Gastrocnemius medialis (tissue), 4 donors: Measurements from ENCODE around the gene THAP4. TPM values are rescaled to one million over a fixed set of nuclear protein-coding genes. Genes with fewer than 3 reads are reported as not detected.

Experiments used
- ATAC-seq, 2 donors: fragments of 150-250 bp; one replicate each; pipeline ENCODE4 v1.9.1; 2016
- DNase-seq, 2 donors: peaks; one replicate each; pipeline ENCODE4 v3.0.0-alpha.2; 2019
- H3K27ac ChIP-seq, 4 donors: fragments of 200-600 bp; sonication (generic); 1 replicate in 1 of 4; 2 replicates in 3 of 4; pipeline ENCODE4 v1.5.1; 2016 to 2018; ENCODE audit warnings: mild to moderate bottlenecking in 2 of 4, moderate library complexity in 1 of 4
- H3K27me3 ChIP-seq, 3 donors: fragments of 200-600 bp; sonication (generic) in 2 of 3; 1 replicate in 1 of 3; 2 replicates in 2 of 3; pipeline versions ENCODE4 v1.5.1 to v1.6.0; 2016 to 2019; ENCODE audit warnings: mild to moderate bottlenecking in 1 of 3, moderate library complexity in 1 of 3
- H3K36me3 ChIP-seq, 2 donors: fragments of 200-600 bp; sonication (generic) in 1 of 2; one replicate each; pipeline ENCODE4 v1.5.1; 2017 to 2018
- H3K4me1 ChIP-seq, 2 donors: fragments of 200-600 bp; sonication (generic) in 1 of 2; one replicate each; pipeline ENCODE4 v1.5.1; 2016 to 2017; ENCODE audit warnings: mild to moderate bottlenecking in 2 of 2
- H3K4me3 ChIP-seq, 4 donors: fragments of 200-600 bp; sonication (generic) in 3 of 4; 1 replicate in 1 of 4; 2 replicates in 3 of 4; pipeline ENCODE4 v1.5.1; 2016 to 2019; ENCODE audit warnings: mild to moderate bottlenecking in 2 of 4
- H3K9me3 ChIP-seq, 3 donors: fragments of 200-600 bp; sonication (generic) in 2 of 3; 1 replicate in 1 of 3; 2 replicates in 2 of 3; pipeline ENCODE4 v1.5.1; 2016 to 2019
- POLR2A ChIP-seq, 2 donors: fragments of 450-650 bp; IDR thresholded peaks; one replicate each; pipeline ENCODE4 v1.6.1; 2017; ENCODE audit warnings: antibody characterized with exemption in 2 of 2, mild to moderate bottlenecking in 2 of 2, moderate library complexity in 2 of 2
- in situ Hi-C, 4 donors: fragments of 200-750 bp; cut with MboI; loops; one replicate each; pipeline versions ENCODE4 v1.15.0 to v1.8.0; 2017; ENCODE audit warnings: low sequenced_read_pairs in 4 of 4
- intact Hi-C: fragments of 100-400 bp; cut with DNase I; formaldehyde crosslinking; loops from one replicate; pipeline ENCODE4 v1.15.1; 2023; ENCODE audit warnings: low total_unique reads
- total RNA-seq, 4 donors: library from RNA; depleted of rRNA; stranded (reverse); fragments of >200 nt; gene quantifications; one replicate each; pipeline versions ENCODE4 v1.1.0 to v1.2.3, GENCODE V29; 2016
- TF ChIP-seq, protein P1 (sequence below), 5 experiments: fragments of 450-650 bp in 3 of 5; fragments of 200-600 bp in 2 of 5; sonication (generic) in 2 of 5; IDR thresholded peaks in 4 of 5; conservative IDR thresholded peaks in 1 of 5; 1 replicate in 4 of 5; 2 replicates in 1 of 5; pipeline ENCODE4 v1.5.1; 2016 to 2019; ENCODE audit warnings: antibody characterized with exemption in 5 of 5, mild to moderate bottlenecking in 3 of 5, moderate library complexity in 3 of 5

Gene THAP4
- total RNA-seq, 4 donors from 2014 or later, result 71.3 to 83.3 (median 79.9) TPM

DNA sequence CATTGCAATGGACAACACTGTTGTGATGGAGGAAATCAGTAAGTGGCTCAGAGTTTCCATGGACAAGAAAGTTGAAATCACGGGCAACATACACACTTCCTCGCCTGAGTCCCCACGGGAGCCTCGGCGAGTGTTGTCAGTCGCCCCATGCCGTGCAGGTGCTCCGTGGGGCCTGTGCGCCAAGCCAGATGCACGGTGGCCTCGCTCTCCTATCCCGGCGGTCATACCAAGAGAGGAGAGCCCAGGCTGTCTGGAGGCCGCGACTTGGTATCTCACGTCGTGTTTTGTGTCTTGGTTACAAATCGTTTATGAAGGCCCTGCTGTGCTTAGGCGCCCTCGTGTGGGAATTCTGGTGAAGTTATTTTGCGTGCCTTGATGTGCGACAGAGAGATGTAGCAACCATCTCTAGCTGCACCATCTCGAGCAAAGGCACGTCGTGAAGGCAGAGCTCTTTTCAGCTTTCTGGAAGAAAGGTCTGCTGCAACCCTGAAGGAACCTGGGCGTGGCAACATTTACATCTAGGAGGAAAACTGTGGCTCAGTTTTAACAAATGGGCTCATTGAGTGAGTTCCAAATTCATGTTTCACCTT lies 22.3 kb upstream of the THAP4 start:
- Histone ChIP-seq H3K4me1 (no peaks in the 10 kb centered on the region), H3K4me3 (no peak overlapping the region), H3K36me3 (peaks cover 0 to 72% of the 10 kb centered on the region in 2 donors), H3K9me3 (no peaks in the 10 kb centered on the region), H3K27ac (no peak overlapping the region), H3K27me3 (no peaks in the 10 kb centered on the region)
- in situ Hi-C loops (no loop called here), intact Hi-C loops (loop anchor here (2.0 kb wide), 1 partner anchor 808 kb away; no protein-coding TSS in a partner anchor)
- peak; percentile 23 to 39 for ATAC-seq
- TF ChIP-seq, protein P1, sequence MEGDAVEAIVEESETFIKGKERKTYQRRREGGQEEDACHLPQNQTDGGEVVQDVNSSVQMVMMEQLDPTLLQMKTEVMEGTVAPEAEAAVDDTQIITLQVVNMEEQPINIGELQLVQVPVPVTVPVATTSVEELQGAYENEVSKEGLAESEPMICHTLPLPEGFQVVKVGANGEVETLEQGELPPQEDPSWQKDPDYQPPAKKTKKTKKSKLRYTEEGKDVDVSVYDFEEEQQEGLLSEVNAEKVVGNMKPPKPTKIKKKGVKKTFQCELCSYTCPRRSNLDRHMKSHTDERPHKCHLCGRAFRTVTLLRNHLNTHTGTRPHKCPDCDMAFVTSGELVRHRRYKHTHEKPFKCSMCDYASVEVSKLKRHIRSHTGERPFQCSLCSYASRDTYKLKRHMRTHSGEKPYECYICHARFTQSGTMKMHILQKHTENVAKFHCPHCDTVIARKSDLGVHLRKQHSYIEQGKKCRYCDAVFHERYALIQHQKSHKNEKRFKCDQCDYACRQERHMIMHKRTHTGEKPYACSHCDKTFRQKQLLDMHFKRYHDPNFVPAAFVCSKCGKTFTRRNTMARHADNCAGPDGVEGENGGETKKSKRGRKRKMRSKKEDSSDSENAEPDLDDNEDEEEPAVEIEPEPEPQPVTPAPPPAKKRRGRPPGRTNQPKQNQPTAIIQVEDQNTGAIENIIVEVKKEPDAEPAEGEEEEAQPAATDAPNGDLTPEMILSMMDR (IDR thresholded peaks at IDR 0.05 in 4 of 5, conservative IDR thresholded peaks at IDR 0.05 in 1 of 5), result peak in 2 of 5 experiments; percentile 36 to 43
- no peak for TF ChIP-seq POLR2A (IDR thresholded peaks at IDR 0.05)
- DNase-seq, result peak in 1 of 2 donors; percentile 43

DNA sequence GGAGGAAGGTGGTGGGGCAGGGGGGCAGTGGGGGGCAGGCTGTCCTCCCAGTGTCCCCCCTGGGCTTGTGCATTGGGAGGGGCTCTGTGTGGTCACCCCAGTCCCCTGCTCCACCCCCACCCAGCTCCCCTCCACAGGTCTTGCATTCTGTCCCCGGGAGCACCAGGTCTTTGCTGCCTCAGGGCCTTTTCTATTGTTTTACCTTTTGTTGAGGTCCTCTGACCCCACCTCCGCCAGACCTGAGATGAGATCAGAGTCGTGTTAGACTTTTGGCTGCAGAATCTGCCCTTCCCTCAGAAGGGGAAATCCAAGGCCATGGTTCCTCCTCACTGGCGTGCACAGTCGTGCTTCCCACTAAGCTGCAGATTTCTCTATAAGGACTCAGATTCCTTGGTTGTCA lies 21.3 kb upstream of the THAP4 start:
- no peak overlapping the region for H3K27ac ChIP-seq
- ATAC-seq, result no peak
- H3K4me3 ChIP-seq, result no peak overlapping the region
- TF ChIP-seq, protein P1 (IDR thresholded peaks at IDR 0.05 in 4 of 5, conservative IDR thresholded peaks at IDR 0.05 in 1 of 5), result no peak
- TF ChIP-seq POLR2A (IDR thresholded peaks at IDR 0.05), result no peak
- no peaks in the 10 kb centered on the region for H3K27me3 ChIP-seq
- intact Hi-C loops (loop anchor here (2.0 kb wide), 1 partner anchor 807 kb away; no protein-coding TSS in a partner anchor), in situ Hi-C loops (no loop called here)
- H3K4me1 ChIP-seq, result no peaks in the 10 kb centered on the region
- no peaks in the 10 kb centered on the region for H3K9me3 ChIP-seq
- H3K36me3 ChIP-seq, result peaks cover 0 to 79% of the 10 kb centered on the region in 2 donors
- no peak for DNase-seq

DNA sequence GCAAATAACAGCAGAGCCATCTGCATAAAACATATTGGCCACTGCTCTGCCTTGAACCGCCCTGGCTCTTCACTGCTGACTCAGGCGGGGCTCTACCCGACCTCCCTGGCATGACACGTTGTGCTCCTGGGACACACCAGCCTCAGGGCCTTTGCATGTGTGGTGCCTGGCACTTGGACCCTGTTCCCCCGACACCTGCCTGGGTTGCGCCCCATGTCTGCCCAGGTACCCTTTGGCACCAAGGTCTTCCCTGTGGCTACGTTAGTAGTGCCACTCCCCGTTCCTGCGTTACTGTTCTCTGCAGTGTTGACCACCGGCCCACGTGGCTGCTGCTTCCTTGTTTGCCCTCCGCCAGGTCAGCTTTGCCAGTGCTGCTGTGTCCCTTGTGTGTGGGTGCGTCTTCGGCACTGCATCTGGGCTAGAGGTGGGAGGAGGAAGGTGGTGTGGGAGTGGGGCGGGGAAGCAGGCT lies 20.9 kb upstream of the THAP4 start:
- DNase-seq, result no peak
- Histone ChIP-seq H3K4me1 (no peaks in the 10 kb centered on the region), H3K9me3 (no peaks in the 10 kb centered on the region), H3K27me3 (no peaks in the 10 kb centered on the region), H3K36me3 (peaks cover 0 to 83% of the 10 kb centered on the region in 2 donors), H3K4me3 (no peak overlapping the region), H3K27ac (no peak overlapping the region)
- ATAC-seq, result no peak
- intact Hi-C loops (loop anchor here (2.0 kb wide), 1 partner anchor 807 kb away; no protein-coding TSS in a partner anchor), in situ Hi-C loops (no loop called here)
- TF ChIP-seq POLR2A (IDR thresholded peaks at IDR 0.05), result no peak
- TF ChIP-seq, protein P1 (IDR thresholded peaks at IDR 0.05 in 4 of 5, conservative IDR thresholded peaks at IDR 0.05 in 1 of 5), result no peak

DNA sequence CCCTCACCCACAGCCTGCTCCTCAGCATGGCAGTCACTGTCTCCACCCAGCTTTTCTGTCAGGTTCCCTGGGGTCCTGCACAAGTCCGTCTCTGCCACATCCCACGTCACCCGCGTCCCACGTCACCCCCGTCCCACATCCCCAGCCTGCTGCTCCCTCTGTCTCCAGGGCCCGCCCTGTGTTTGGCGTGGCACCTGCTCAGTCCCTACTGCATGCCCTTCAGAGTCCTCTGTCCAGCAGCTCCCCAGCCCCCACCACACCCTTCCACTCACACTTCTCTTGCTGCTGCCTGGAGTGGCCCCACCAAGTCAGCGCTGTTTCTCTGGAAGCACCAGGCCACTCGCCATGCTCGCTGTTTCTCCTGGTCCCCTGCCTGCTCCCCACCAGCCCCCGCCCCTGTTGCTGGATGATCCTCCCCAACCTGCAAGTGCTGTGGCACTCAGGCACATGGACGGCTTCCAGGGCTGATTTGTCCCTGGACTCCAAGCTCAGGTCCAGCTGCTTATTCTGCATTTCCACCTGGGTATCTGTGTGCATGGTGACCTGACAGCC lies 19.3 kb upstream of the THAP4 start:
- ATAC-seq (no peak), DNase-seq (no peak)
- Histone ChIP-seq H3K9me3 (no peaks in the 10 kb centered on the region), H3K36me3 (peaks cover 0 to 88% of the 10 kb centered on the region in 2 donors), H3K27me3 (no peaks in the 10 kb centered on the region), H3K4me3 (no peak overlapping the region), H3K4me1 (no peaks in the 10 kb centered on the region), H3K27ac (no peak overlapping the region)
- intact Hi-C loops (no loop called here), in situ Hi-C loops (no loop called here)
- TF ChIP-seq, protein P1 (IDR thresholded peaks at IDR 0.05 in 4 of 5, conservative IDR thresholded peaks at IDR 0.05 in 1 of 5), result no peak
- no peak for TF ChIP-seq POLR2A (IDR thresholded peaks at IDR 0.05)
